NCI-H524 treated with DMSO at 0.1 percent for 48 hours (cell line): Measurements from ENCODE around the gene CAMTA1.
A peak's percentile ranks its signal among the peaks of the same experiment; 100 is the strongest.
"Not testable (repeated sequence)": the region's sequence is repeated elsewhere in the genome, so short reads cannot be mapped to it uniquely, and the experiment has no call there.

Source experiments
- DNase-seq: peaks from one replicate; lab custom pipeline; 2025; lab: John Stamatoyannopoulos, UW

Gene CAMTA1

GRCh38 chr1:7371926-7372325, 586.7 kb downstream of the CAMTA1 start:
- DNase-seq: no peak

GRCh38 chr1:7372477-7373120, 587.3 kb downstream of the CAMTA1 start:
- DNase-seq: no peak

- DNase-seq: no peak
Measured at GRCh38 chr1:7373251-7373650, 588.0 kb downstream of the CAMTA1 start.

GRCh38 chr1:7373876-7374562, 588.8 kb downstream of the CAMTA1 start:
- no peak for DNase-seq

GRCh38 chr1:7374563-7375160, 589.4 kb downstream of the CAMTA1 start:
- DNase-seq: no peak

GRCh38 chr1:7375329-7375728, 590.1 kb downstream of the CAMTA1 start:
- no peak for DNase-seq

GRCh38 chr1:7375781-7376660, 590.8 kb downstream of the CAMTA1 start:
- no peak for DNase-seq

- no peak for DNase-seq
Measured at GRCh38 chr1:7376676-7377075, 591.4 kb downstream of the CAMTA1 start.

GRCh38 chr1:7378346-7379130, 593.3 kb downstream of the CAMTA1 start:
- DNase-seq: no peak

- no peak for DNase-seq
Measured at GRCh38 chr1:7379441-7379971, 594.3 kb downstream of the CAMTA1 start.

GRCh38 chr1:7380068-7380467, 594.8 kb downstream of the CAMTA1 start:
- DNase-seq: not testable (repeated sequence)

- DNase-seq: no peak
Measured at GRCh38 chr1:7380712-7381111, 595.5 kb downstream of the CAMTA1 start.

GRCh38 chr1:7381729-7382128, 596.5 kb downstream of the CAMTA1 start:
- not testable (repeated sequence) for DNase-seq

GRCh38 chr1:7382971-7383370, 597.7 kb downstream of the CAMTA1 start:
- no peak for DNase-seq

- DNase-seq: no peak
Measured at GRCh38 chr1:7383671-7384520, 598.6 kb downstream of the CAMTA1 start.

- DNase-seq: no peak
Measured at GRCh38 chr1:7384679-7385078, 599.4 kb downstream of the CAMTA1 start.

GRCh38 chr1:7385471-7386225, 600.4 kb downstream of the CAMTA1 start:
- no peak for DNase-seq

GRCh38 chr1:7386226-7387052, 601.2 kb downstream of the CAMTA1 start:
- peak; percentile 57 for DNase-seq
